Thymus (tissue), 11 donors: ENCODE results near the gene DIP2B. TPM values are rescaled to one million over a fixed set of nuclear protein-coding genes. Genes with fewer than 3 reads are reported as not detected.
"Not testable (repeated sequence)": the region's sequence is repeated elsewhere in the genome, so short reads cannot be mapped to it uniquely, and the experiment has no call there.

Experiments
- DNase-seq, 9 donors: peaks; one replicate each; pipeline ENCODE4 v3.0.0-alpha.2; 2013; ENCODE audit warnings: low spot score in 9 of 9, low read depth in 6 of 9, missing footprints in 1 of 9
- H3K27ac ChIP-seq, 2 donors: one replicate each; pipeline ENCODE4 v1.5.1; 2013; ENCODE audit warnings: control low read depth in 1 of 2, low read depth in 1 of 2, low read length in 1 of 2, mild to moderate bottlenecking in 1 of 2, moderate library complexity in 1 of 2
- H3K27me3 ChIP-seq, 2 donors: one replicate each; pipeline ENCODE4 v1.5.1; 2013; ENCODE audit warnings: low read length in 1 of 2; ENCODE audit not compliant: control insufficient read depth in 2 of 2, insufficient read depth in 1 of 2
- H3K36me3 ChIP-seq, 2 donors: one replicate each; pipeline ENCODE4 v1.5.1; 2013; ENCODE audit warnings: low read length in 1 of 2, mild to moderate bottlenecking in 1 of 2, moderate library complexity in 1 of 2; ENCODE audit not compliant: control insufficient read depth in 2 of 2, insufficient read depth in 2 of 2
- H3K4me1 ChIP-seq, 2 donors: one replicate each; pipeline ENCODE4 v1.5.1; 2013; ENCODE audit warnings: low read length in 2 of 2; ENCODE audit not compliant: control insufficient read depth in 2 of 2, insufficient read depth in 2 of 2
- H3K4me3 ChIP-seq, 2 donors: one replicate each; pipeline ENCODE4 v1.5.1; 2013; ENCODE audit warnings: low read length in 2 of 2, control low read depth in 1 of 2, mild to moderate bottlenecking in 1 of 2
- H3K9me3 ChIP-seq, 2 donors: one replicate each; pipeline ENCODE4 v1.5.1; 2013; ENCODE audit warnings: low read length in 1 of 2, mild to moderate bottlenecking in 1 of 2; ENCODE audit not compliant: control insufficient read depth in 2 of 2, insufficient read depth in 1 of 2
- WGBS: extraction: QIAGEN DNeasy Blood & Tissue Kit; methylation state at CpG from one replicate; pipeline ENCODE4 v1.1.7; 2013; 5-methylcytosine and 5-hydroxymethylcytosine counted together
- polyA plus RNA-seq: library from polyadenylated mRNA; stranded (reverse); fragments of 200-250 nt; gene quantifications from one replicate; pipeline ENCODE4 v1.2.3, GENCODE V29; 2013
- total RNA-seq: library from RNA; stranded (reverse); fragments of 120-200 nt; gene quantifications from one replicate; pipeline ENCODE4 v1.2.4, GENCODE V29; 2013
- donor health status: healthy.

Gene DIP2B
- total and polyA plus RNA-seq, 2 donors, result 8.9 to 12.7 TPM

DNA sequence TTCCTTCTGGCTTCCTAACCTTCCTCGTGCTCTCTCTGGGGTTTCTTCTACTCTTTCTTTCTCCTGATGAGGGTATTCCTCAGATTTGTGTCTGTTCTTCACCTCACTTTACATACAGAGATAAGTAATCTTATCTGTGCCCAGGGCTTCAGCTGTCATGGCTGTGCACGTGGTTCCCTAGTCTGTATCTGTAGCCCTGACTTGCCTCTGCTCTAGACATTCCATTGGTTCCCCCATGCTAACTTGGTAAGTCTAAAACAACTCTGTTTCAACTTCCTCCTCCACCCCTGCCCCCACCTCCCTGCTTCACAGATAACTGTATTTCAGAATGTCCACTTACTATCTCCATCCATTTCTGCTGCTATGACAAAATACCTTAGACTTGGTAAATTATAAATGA, 10.8 kb downstream of the DIP2B start:
- Histone ChIP-seq H3K9me3 (peaks cover 0 to 6% of the 10 kb centered on the region in 2 donors), H3K4me1 (peaks cover 16 to 39% of the 10 kb centered on the region in 2 donors), H3K27me3 (no peaks in the 10 kb centered on the region), H3K36me3 (peaks cover 3 to 4% of the 10 kb centered on the region in 2 donors), H3K27ac (no peak overlapping the region), H3K4me3 (no peak overlapping the region)
- peak in 1 of 9 donors; percentile 28 for DNase-seq
- 69% methylated on average over 2 of the region's 2 CpGs for WGBS

GRCh38 chr12:50517421-50518048, 12.8 kb downstream of the DIP2B start:
- Histone ChIP-seq H3K4me3 (no peak overlapping the region), H3K9me3 (peaks cover 0 to 6% of the 10 kb centered on the region in 2 donors), H3K4me1 (peaks cover 16 to 39% of the 10 kb centered on the region in 2 donors), H3K36me3 (peaks cover 3 to 4% of the 10 kb centered on the region in 2 donors), H3K27me3 (no peaks in the 10 kb centered on the region), H3K27ac (peak overlapping the region; percentile 39 to 68)
- 15% methylated on average over 3 of the region's 3 CpGs for WGBS
- DNase-seq, result peak in 1 of 9 donors; percentile 54

DNA sequence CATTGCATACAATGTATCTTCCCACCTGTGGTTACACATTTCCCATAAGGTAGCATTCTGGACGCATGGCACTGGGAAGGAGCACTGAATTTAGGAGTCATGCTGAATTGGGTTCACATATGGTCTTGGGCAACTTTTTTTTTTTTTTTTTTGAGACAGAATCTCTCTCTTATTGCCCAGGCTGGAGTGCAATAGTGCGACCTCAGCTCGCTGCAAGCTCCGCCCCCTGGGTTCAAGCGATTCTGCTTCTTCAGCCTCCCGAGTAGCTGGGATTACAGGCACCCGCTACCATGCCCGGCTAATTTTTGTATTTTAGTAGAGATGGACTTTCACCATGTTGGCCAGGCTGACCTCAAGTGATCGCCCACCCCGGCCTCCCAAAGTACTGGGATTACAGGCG, 13.3 kb downstream of the DIP2B start:
- Histone ChIP-seq H3K4me1 (peaks cover 16 to 39% of the 10 kb centered on the region in 2 donors), H3K9me3 (peaks cover 0 to 6% of the 10 kb centered on the region in 2 donors), H3K4me3 (no peak overlapping the region), H3K27ac (peak overlapping the region; percentile 39 to 43), H3K36me3 (peaks cover under 1 to 4% of the 10 kb centered on the region in 2 donors), H3K27me3 (no peaks in the 10 kb centered on the region)
- WGBS, result 87% methylated on average over 11 of the region's 11 CpGs
- DNase-seq, result no peak

- WGBS, result 92% methylated on average over 1 of the region's 1 CpG
- Histone ChIP-seq H3K9me3 (peaks cover 0 to 6% of the 10 kb centered on the region in 2 donors), H3K4me3 (no peak overlapping the region), H3K36me3 (peaks cover 0 to 7% of the 10 kb centered on the region in 2 donors), H3K27me3 (no peaks in the 10 kb centered on the region), H3K27ac (no peak overlapping the region), H3K4me1 (peaks cover 14 to 39% of the 10 kb centered on the region in 2 donors)
- DNase-seq, result no peak
Measured at GRCh38 chr12:50519353-50519752, 14.6 kb downstream of the DIP2B start.

- no peak overlapping the region for H3K4me3 ChIP-seq
- DNase-seq, result peak in 1 of 9 donors; percentile 43
- H3K36me3 ChIP-seq, result peaks cover 0 to 7% of the 10 kb centered on the region in 2 donors
- no peaks in the 10 kb centered on the region for H3K27me3 ChIP-seq
- WGBS, result 72% methylated on average over 8 of the region's 8 CpGs
- peaks cover 0 to 6% of the 10 kb centered on the region in 2 donors for H3K9me3 ChIP-seq
- H3K27ac ChIP-seq, result peak overlapping the region; percentile 74
- peaks cover 6 to 28% of the 10 kb centered on the region in 2 donors for H3K4me1 ChIP-seq
Measured at GRCh38 chr12:50520416-50521207, 15.8 kb downstream of the DIP2B start.

DNA sequence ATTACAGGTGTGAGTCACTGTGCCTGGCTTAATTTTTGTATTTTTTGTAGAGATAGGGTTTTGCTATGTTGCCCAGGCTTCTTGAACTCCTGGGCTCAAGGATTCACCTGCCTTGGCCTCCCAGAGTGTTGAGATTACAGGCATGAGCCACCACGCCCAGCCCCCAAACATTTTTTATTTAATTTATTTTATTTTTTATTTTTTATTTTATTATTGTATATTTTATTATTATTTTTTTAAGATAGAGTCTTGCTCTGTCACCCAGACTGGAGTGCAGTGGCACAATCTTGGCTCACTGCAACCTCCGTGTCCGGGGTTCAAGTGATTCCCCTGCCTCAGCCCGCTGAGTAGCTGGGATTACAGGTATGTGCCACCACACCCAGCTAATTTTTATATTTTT, 17.0 kb downstream of the DIP2B start:
- not testable (repeated sequence) for H3K27me3 ChIP-seq, H3K36me3 ChIP-seq, H3K4me3 ChIP-seq, H3K9me3 ChIP-seq, H3K27ac ChIP-seq, DNase-seq
- WGBS, result 97% methylated on average over 4 of the region's 4 CpGs
- peaks cover 6 to 22% of the 10 kb centered on the region in 2 donors for H3K4me1 ChIP-seq

DNA sequence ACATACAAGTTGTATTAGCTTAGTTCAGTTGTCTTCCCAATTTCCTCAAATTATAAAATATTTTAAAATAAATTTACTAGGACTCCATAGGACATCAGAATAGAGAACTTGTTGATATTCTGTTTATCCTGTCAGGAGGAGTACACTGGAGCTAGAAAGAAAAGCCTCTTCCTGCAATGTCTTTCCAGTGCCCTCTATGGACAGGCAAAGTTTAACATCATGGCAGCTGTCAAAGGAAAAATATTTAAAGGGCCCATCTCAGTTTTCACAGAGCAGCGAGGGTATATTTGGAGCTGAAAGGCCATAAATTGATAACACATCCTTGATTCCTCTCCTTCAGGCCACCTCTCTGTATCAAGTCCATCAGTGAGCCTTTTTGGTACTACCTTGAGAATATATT, 19.0 kb downstream of the DIP2B start:
- H3K27ac ChIP-seq, result no peak overlapping the region
- no peak overlapping the region for H3K4me3 ChIP-seq
- 100% methylated on average over 1 of the region's 1 CpG for WGBS
- no peaks in the 10 kb centered on the region for H3K27me3 ChIP-seq
- no peak for DNase-seq
- peaks cover 0 to 3% of the 10 kb centered on the region in 2 donors for H3K36me3 ChIP-seq
- peaks cover 0 to 5% of the 10 kb centered on the region in 2 donors for H3K4me1 ChIP-seq
- no peaks in the 10 kb centered on the region for H3K9me3 ChIP-seq

DNA sequence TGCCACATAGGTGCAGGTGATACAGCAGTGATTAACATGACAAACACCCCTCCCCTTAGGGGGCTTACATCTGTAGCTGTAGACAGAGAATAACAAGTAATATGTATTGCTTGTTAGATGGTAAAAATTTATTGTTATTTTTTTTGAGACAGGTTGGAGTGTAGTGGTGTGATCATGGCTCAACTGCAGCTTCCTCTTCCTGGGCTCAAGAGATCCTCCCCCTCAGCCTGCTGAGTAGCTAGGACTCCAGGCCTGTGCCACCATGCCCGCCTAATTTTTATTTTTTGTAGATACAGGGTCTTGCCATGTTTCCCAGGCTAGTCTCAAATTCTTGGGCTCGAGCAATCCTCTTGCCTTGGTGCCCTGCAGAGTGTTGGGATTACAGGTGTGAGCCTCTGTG, 19.8 kb downstream of the DIP2B start:
- Histone ChIP-seq H3K4me1 (peaks cover 0 to 3% of the 10 kb centered on the region in 2 donors), H3K9me3 (no peaks in the 10 kb centered on the region), H3K27ac (no peak overlapping the region), H3K36me3 (peaks cover 0 to 3% of the 10 kb centered on the region in 2 donors), H3K4me3 (no peak overlapping the region), H3K27me3 (no peaks in the 10 kb centered on the region)
- no peak for DNase-seq
- over 99% methylated on average over 2 of the region's 2 CpGs for WGBS

DNA sequence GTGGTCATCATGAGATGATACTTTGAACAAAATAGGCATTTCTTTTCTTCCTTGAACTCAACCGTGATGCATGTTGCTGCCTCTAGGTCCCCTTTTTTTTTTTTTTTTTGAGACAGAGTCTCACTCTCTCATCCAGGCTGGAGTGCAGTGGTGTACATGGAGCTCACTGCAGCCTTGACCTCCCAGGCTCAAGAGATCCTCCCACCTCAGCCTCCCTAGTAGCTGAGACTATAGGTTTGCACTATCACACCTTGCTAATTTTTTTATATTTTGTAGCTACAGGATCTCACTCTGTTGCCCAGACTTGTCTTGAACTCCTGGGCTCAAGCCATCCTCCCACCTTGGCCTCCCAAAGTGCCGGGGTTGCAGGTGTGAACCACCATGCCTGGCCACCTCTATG, 20.6 kb downstream of the DIP2B start:
- Histone ChIP-seq H3K4me1 (no peaks in the 10 kb centered on the region), H3K4me3 (no peak overlapping the region), H3K36me3 (peaks cover 0 to 3% of the 10 kb centered on the region in 2 donors), H3K9me3 (no peaks in the 10 kb centered on the region), H3K27me3 (no peaks in the 10 kb centered on the region), H3K27ac (no peak overlapping the region)
- 96% methylated on average over 2 of the region's 2 CpGs for WGBS
- no peak for DNase-seq
